Heart left ventricle (tissue), 13 donors: ENCODE results near the gene ZFAND6.
"Not testable (repeated sequence)": the region's sequence is repeated elsewhere in the genome, so short reads cannot be mapped to it uniquely, and the experiment has no call there.

Experiments used
- CTCF ChIP-seq, 12 donors: fragments of 200-600 bp; sonication (generic) in 4 of 12; IDR thresholded peaks; one replicate each; pipeline versions ENCODE4 v1.5.0 to v1.8.0; 2018 to 2022; ENCODE audit warnings: antibody characterized with exemption in 12 of 12, mild to moderate bottlenecking in 5 of 12
- POLR2A ChIP-seq, 2 donors: fragments of 450-650 bp; IDR thresholded peaks; one replicate each; pipeline ENCODE4 v1.6.1; 2017; ENCODE audit warnings: antibody characterized with exemption in 2 of 2, mild to moderate bottlenecking in 2 of 2, moderate library complexity in 2 of 2
- donor health status: ischemic (EF 13 %, LVEDD 7.1; RV severe dilation, severe dysfunction).
- donor health status: DM: no; HTN: yes; CAD: no.
- donor health status: DM: no; HTN: no; CAD: no.
- donor health status: ischemic (EF 25% LVEDD 6.9; RV normal size, moderate dysfunction).
- donor health status: ischemic (EF 25% LVEDD 5.7; RV mildly dilated, moderate dysfunction).
- donor health status: ischemic (EF 35%, LVEDD 5.7; RV mildly dilated, moderate dysfunction).
- donor health status: nonischemic (EF 11% LVEDD 7.7; RV severe dilation, severe dysfunction).
- donor health status: DM: yes; HTN: yes; CAD: no.
- donor health status: PGD.
- donor health status: ischemic (EF 29% LVEDD 5.4; RV normal size, mild dysfunction).
- donor health status: nonischemic (EF 23%, LVEDD 6.1; RV moderate dilation, normal function).

GRCh38 chr15:80045219-80045618 lies 14.3 kb upstream of the ZFAND6 start:
- TF ChIP-seq CTCF, POLR2A (IDR thresholded peaks at IDR 0.05): not testable (repeated sequence)
